Stimulated activated CD8-positive, alpha-beta memory T cell treated with anti-CD3 and anti-CD28 coated beads, Interleukin-12 subunit alpha, Interleukin-12 subunit beta, amount 100 ng/mL, for 24 hours (primary cell): ENCODE data around the gene ADA.
A peak's percentile ranks its signal among the peaks of the same experiment; 100 is the strongest.
"Not testable (repeated sequence)": the region's sequence is repeated elsewhere in the genome, so short reads cannot be mapped to it uniquely, and the experiment has no call there.

Experiments used
- DNase-seq: peaks from one replicate; pipeline ENCODE4 v3.0.0-alpha.2; 2020; ENCODE audit errors: extremely low read depth

ADA gene

GRCh38 chr20:44651684-44652423 lies at the start of gene ADA:
TSS of gene ADA (minus strand) at chr20:44651699. CDS start at chr20:44651607, 92 bp downstream.
- no peak for DNase-seq

GRCh38 chr20:44700306-44700705 lies 48.8 kb upstream of the ADA start:
- DNase-seq, result no peak

GRCh38 chr20:44698351-44698750 lies 46.9 kb upstream of the ADA start:
- no peak for DNase-seq

GRCh38 chr20:44697041-44697440 lies 45.5 kb upstream of the ADA start:
- DNase-seq, result not testable (repeated sequence)

GRCh38 chr20:44696315-44696714 lies 44.8 kb upstream of the ADA start:
- no peak for DNase-seq

GRCh38 chr20:44695674-44696300 lies 44.3 kb upstream of the ADA start:
- DNase-seq, result no peak

- DNase-seq, result no peak
Observed at GRCh38 chr20:44695295-44695673, 43.8 kb upstream of the ADA start.

GRCh38 chr20:44694159-44694558 lies 42.7 kb upstream of the ADA start:
- no peak for DNase-seq

- no peak for DNase-seq
Observed at GRCh38 chr20:44693627-44694026, 42.1 kb upstream of the ADA start.

- DNase-seq, result no peak
Observed at GRCh38 chr20:44692932-44693480, 41.5 kb upstream of the ADA start.

GRCh38 chr20:44691424-44692423 lies 40.2 kb upstream of the ADA start:
- DNase-seq, result no peak

GRCh38 chr20:44690781-44691423 lies 39.4 kb upstream of the ADA start:
- DNase-seq, result no peak

- DNase-seq, result no peak
Observed at GRCh38 chr20:44689809-44690208, 38.3 kb upstream of the ADA start.

- no peak for DNase-seq
Observed at GRCh38 chr20:44688053-44688625, 36.6 kb upstream of the ADA start.

- DNase-seq, result no peak
Observed at GRCh38 chr20:44686934-44687333, 35.4 kb upstream of the ADA start.

GRCh38 chr20:44684047-44684967 lies 32.8 kb upstream of the ADA start:
- DNase-seq, result no peak

- peak; percentile 7 for DNase-seq
Observed at GRCh38 chr20:44683263-44684046, 32.0 kb upstream of the ADA start.

- DNase-seq, result no peak
Observed at GRCh38 chr20:44681796-44682566, 30.5 kb upstream of the ADA start.
